ENCODE data around the gene PLEKHG1.

The PLEKHG1 gene

DNA sequence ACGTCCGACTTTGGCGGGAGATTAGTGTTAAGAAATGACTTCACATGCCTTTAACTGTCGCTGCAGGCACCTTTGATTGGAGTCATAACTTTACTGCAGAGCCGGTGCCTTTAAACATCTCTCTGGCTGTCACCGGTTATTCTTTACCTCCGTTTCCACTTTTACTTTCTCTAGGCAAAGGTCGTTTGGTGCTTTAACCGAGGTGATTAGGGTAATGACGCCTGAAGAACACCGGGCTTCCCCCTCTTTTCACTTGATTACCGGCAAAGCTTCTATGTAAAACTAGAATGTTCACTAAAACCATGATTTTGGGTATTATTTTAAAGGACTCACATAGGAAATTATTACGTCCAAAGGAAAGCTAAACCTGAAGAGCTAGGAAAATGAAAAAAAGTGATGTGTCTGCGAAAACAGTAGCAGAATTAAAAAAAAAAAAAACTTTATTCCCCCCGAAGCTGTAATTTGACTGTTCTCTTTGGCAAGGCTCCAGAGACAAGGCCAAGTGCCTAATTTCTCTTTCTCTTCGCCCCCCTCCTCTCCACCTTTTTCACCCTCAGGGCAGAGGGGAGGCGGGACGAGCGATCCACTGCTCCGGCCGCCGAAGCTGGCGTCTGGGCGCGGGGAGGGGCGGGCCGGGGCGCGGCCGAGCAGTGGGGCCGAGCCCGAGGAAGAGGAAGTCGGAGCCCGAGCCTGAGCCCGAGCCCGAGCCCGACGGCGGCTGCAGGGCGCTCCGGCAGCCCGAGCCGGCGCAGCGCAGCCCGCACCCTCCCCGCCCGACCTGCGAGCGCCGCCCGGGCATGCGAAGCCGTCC is at the start of gene PLEKHG1:
Gene PLEKHG1 (plus strand): TSS at position 687 of the 811 bp plus-strand sequence. CDS start 133,797 bp downstream, outside the sequence.
- no peak for DNase-seq

- no peak for DNase-seq
Observed at GRCh38 chr6:150550244-150550643, 49.4 kb upstream of the PLEKHG1 start.

GRCh38 chr6:150557043-150557599 is 42.6 kb upstream of the PLEKHG1 start:
- no peak for DNase-seq

GRCh38 chr6:150560004-150560883 is 39.4 kb upstream of the PLEKHG1 start:
- DNase-seq: no peak

GRCh38 chr6:150560884-150561219 is 38.8 kb upstream of the PLEKHG1 start:
- DNase-seq: no peak

GRCh38 chr6:150565945-150566344 is 33.7 kb upstream of the PLEKHG1 start:
- DNase-seq: no peak

DNA sequence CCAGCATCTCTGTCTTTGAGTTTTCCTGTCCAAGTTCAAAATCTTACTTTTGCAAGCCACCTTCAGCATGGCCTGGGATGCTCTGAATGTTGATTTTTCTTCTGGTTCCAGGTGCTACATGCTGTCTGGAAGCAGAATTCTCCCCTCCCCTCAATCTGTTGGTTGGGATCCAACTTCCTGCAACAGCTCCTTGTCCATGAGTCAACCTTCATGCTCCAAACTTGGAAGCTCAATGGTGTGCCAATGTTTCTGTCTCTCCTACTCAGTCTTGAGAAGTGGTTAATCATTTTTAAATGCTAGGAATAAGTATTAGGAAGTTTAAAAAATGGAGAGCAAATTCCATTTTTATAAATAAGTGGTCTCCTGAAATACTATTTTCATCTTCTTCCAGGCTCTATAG is 33.2 kb upstream of the PLEKHG1 start:
- DNase-seq: no peak

DNA sequence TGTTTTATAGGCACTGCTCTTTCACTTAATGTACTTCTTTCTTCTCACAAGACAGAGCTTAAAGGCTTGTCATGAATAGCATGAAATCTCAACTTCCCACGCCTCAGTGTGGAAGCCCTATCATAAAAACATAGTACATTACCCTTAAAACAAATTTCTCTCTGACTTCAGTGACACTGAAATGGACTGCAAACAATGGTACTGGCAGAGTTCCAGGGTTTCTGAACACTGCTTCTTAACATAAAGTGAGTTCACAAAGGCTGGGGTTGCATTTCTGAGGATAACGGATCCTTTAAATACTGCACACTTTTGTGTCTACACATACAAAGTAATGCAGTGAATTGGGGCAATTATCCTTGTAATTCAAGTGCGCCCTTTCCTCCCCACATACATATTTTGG is 32.3 kb upstream of the PLEKHG1 start:
- no peak for DNase-seq

DNA sequence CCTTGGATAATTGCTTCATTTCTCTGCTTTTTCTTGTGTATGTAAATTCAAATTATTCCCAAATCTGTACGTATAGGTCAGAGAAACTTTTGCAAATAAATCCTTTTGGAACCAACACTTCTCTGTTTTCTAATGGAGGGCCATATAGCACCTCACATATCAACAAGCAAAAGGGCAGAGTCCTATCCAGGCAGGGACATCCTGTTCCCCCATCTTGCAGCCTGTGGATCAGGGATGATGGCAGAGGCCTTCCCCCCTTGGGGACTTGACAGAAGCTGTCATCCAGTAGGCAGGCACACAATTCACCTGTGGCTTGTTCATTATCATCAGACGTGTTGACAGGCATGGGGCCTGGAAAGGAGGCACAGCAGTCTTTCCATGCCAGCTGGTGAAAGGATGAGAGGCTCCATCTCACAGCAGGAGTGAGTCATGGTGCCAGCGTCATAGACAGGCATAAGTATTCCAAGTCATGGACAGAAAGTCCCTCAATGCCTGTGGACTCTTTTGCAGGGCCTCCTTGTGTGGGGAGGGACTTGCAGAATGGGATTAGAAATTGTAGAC is 31.8 kb upstream of the PLEKHG1 start:
- no peak for DNase-seq

GRCh38 chr6:150568560-150568959 is 31.1 kb upstream of the PLEKHG1 start:
- DNase-seq: no peak

DNA sequence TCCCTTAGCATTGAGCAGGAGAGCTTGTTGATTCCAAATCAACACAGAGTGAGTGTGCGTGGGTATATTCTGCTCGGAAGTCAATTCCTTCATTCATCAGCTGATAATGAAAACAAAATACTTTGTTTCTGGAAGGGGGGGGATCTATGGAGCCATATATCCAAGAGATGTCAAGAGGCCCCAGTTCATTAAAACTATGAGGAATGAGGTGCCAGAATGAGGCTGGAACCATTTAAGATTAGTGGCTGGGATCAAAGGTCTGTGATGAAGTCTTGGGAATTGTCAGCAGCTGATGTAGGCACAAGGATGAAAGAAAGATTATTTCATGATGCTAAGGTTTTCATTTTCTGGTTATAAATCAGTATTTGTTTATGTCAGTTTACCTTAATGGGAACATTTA is 30.5 kb upstream of the PLEKHG1 start:
- no peak for DNase-seq

DNA sequence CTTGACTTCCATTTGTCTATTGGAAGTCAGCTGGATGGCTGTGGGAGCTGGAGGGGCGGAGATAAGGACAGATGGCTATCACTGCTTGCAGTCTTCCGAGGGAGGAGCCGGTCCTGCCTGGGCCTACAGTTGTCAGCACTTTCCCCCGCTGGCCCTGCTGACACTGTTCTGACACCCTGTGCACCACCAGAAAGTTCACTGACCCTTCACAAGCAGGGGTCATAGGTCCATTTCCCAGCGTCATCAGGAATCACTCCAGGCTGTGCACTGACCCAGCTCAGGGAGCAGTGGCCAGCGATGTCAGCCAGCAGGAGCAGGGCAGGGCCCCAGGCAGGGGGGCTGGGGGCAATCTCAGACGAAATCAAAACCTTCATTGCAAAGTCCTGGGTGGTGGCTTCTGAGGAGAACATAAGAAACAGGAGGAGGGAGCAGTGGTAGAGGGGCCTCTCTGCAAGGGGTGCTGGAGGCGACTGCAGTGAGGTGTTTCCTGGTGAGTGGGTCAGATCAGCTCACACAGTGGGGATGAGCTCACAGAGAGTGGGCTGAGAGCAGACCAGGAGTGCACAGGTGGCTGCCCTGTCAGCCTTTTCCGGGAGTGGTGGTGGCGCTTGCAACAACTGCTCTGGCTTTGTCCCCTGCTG is 26.5 kb upstream of the PLEKHG1 start:
- DNase-seq: no peak

DNA sequence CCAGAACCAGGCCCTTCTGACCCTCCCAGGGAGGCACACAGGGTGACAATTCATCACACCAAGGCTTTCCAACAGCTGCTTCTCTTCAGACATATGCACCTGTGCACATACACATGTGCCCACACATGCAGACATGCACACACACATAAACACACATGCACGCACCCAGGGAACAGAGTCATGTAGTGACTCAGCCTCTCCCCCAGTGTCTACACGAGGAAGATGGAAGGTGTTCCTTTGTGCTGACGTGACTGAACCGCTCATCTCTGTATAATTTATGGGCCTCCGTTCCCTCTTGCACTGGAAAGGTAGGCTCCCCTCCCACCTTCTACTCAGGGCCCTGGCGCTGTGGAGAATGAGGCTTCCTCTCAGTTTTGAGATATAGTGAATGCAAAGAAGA is 23.8 kb upstream of the PLEKHG1 start:
- DNase-seq: no peak

GRCh38 chr6:150576651-150577226 is 22.9 kb upstream of the PLEKHG1 start:
- DNase-seq: no peak

- DNase-seq: no peak
Observed at GRCh38 chr6:150579611-150580010, 20.1 kb upstream of the PLEKHG1 start.

DNA sequence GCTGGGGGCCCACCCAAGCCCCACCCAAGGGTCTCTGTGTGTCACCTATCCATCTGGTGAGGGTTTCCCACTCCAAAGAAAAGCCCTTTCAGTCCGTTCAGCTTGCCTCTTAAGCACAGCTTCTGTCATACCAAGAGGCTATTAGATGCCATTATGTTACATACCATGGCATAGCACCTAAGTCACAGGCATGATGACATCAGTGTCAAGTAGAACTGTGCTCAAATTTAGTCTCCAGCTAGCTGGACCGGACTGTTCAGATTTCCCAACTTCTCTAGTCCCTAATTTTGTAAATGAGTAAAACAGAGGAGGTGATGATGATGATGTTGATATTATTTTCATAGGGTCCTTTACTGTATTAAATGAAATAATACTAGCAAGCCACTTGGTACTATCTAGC is 19.2 kb upstream of the PLEKHG1 start:
- no peak for DNase-seq

- no peak for DNase-seq
Observed at GRCh38 chr6:150584065-150584464, 15.6 kb upstream of the PLEKHG1 start.

DNA sequence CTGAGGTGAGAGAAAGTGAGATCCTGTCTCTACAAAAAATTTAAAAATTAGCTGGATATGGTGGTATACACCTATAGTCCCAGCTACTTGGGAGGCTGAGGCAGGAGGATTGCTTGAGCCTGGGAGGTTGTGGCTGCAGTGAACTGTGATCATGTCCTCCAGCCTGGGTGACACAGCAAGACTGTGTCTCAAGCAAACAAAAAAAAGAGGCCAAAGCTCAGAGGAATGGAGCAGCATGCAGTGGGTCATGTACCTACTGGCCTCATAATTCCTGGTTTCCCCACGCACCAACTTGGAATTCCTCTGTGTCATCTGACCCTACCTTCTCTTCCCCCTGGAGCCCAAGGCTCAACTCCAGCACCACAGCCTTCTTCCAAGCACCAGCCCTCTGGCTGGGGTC is 15.1 kb upstream of the PLEKHG1 start:
- no peak for DNase-seq

DNA sequence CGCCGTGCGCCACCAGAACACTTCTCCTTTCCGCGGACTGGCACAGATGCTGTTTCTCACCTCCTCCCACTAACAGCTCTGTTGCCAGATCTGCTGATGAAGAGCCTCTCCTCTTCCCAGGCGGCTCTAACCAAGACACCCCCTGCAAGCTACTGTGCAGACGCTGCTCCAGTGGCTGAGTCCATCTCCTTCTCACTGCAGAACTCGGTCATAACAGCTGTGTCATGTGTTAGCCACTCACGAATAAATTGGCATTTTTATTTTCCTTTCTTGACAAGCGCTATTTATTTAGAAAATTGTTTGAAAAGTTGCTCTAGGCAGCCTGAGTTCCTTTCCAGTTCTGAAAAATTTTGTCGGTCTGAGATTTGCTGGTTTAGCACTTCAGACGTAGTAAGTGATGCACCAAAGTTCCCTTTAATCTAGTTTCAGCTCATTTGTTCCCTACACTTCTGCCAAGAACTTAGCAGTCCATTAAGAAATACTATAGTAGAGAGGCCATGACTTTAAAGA is 12.8 kb upstream of the PLEKHG1 start:
- no peak for DNase-seq

DNA sequence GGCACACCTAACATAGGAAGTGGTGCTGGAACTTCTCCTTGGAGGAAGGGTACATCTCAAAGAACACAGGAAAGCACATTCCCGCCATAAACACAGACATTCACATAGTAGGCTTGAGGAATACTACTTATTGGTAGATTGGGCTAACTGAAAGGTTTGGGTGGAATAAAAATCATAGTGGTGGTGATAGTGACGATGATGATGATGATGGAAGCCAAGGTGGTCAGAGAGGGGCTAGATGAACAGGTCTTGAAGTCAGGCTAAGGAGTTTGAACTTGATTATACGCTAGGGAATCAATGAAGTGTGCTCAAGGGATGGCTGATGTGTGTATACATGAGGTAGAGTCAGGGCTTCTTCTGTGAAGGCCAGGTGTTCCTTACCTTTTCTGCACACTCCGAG is 12.0 kb upstream of the PLEKHG1 start:
- DNase-seq: no peak

GRCh38 chr6:150588888-150589499 is 10.7 kb upstream of the PLEKHG1 start:
- DNase-seq: no peak

DNA sequence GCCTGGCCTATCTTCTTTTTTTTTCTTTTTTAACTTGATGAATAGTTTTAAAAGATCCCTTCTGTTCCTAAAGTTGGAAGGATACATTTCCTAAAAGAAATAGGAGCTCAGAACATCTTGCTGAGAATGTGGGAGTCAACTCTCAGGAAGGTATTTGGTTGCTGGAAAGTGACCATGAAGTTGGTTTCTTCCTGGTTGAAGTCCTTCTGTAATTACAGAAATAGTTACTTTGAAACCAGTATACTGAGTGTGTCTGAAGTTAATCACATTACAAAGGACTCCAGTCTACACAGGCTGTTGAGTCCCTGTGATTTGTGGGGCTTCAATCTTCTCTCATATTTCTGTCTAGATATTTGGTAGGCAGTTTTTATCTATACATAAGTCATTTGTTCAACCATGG is 9.8 kb upstream of the PLEKHG1 start:
- DNase-seq: no peak
